Measurements from ENCODE around the gene ZNF592.

ZNF592 gene

DNA sequence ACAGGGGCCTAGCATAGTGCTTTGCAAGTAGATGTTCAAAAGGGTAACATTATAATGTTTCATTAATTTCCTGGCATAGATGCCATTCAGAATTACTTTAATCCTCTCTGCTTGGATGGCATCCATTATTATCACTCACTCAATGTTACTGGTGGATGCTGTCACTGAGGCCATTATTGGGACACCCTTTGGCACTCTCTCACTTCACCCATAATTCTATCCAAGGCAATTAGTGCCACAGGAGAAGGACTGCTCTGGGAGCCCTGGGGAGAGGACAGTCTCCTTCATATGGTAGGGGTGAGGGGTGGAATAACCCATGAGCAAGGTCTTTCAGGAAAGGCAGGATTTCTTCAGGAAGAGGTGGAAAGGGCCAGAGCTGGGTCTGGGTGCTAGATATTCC is 107.4 kb downstream of the ZNF592 start:
- DNase-seq (ENCODE audit: low read depth): no peak

Measured in stimulated activated CD8-positive, alpha-beta memory T cell treated with anti-CD3 and anti-CD28 coated beads, Interleukin-12 subunit alpha, Interleukin-12 subunit beta, amount 100 ng/mL, for 4 hours (primary cell).